B cell (primary cell): ENCODE measurements around the gene ZNF410. TPM values are rescaled to one million over a fixed set of nuclear protein-coding genes. Genes with fewer than 3 reads are reported as not detected.

Experiments
- ATAC-seq: fragments of 200-7000 bp; cut with Tn5 transposase; one replicate; pipeline ENCODE4 v1.10.0; 2021; ENCODE audit warnings: low read depth, mild to moderate bottlenecking, moderate number of reproducible peaks, moderate library complexity
- CTCF ChIA-PET: fragments of 350-600 bp; sonication (Branson Sonifier 250); formaldehyde crosslinking; loops from one replicate; lab custom pipeline; 2021; ENCODE audit warnings: antibody characterized with exemption, inconsistent platforms; lab: Charles Lee
- POLR2A ChIA-PET: fragments of 350-600 bp; sonication (Branson Sonifier 250); formaldehyde crosslinking; loops from one replicate; lab custom pipeline; 2021; ENCODE audit warnings: antibody characterized with exemption; lab: Charles Lee
- DNase-seq: peaks from one replicate; pipeline ENCODE4 v3.0.0; 2013
- H2AFZ ChIP-seq: 2 replicates; pipeline ENCODE4 v1.6.1; 2012; ENCODE audit warnings: mild to moderate bottlenecking, low read depth, low read length; ENCODE audit not compliant: insufficient read depth, poor library complexity, severe bottlenecking
- H3K27ac ChIP-seq, 2 donors: 1 replicate in 1 of 2; 2 replicates in 1 of 2; pipeline ENCODE4 v1.5.1; 2012 to 2013; ENCODE audit warnings: low read length in 2 of 2, mild to moderate bottlenecking in 2 of 2, moderate library complexity in 1 of 2
- H3K27me3 ChIP-seq, 4 experiments: fragments of 200-600 bp in 1 of 4; sonication (generic) in 1 of 4; replicated peaks in 1 of 4; 1 replicate in 2 of 4; 2 replicates in 2 of 4; pipeline versions ENCODE4 v1.6.1 to v1.7.0; 2013 to 2016; ENCODE audit warnings: low read length in 3 of 4, mild to moderate bottlenecking in 2 of 4, mixed read lengths in 1 of 4, moderate library complexity in 1 of 4; ENCODE audit not compliant: insufficient read depth in 4 of 4, control insufficient read depth in 3 of 4; ENCODE audit errors: control extremely low read depth in 1 of 4
- H3K36me3 ChIP-seq, 2 experiments: replicated peaks in 1 of 2; 1 replicate in 1 of 2; 2 replicates in 1 of 2; pipeline versions ENCODE4 v1.6.1 to v1.7.1; 2013; ENCODE audit warnings: low read length in 1 of 2; ENCODE audit not compliant: insufficient read depth in 2 of 2, control insufficient read depth in 1 of 2; ENCODE audit errors: control extremely low read depth in 1 of 2, extremely low read depth in 1 of 2
- H3K4me1 ChIP-seq, 2 donors: fragments of 200-600 bp in 1 of 2; sonication (generic) in 1 of 2; 1 replicate in 1 of 2; 2 replicates in 1 of 2; pipeline versions ENCODE4 v1.5.1 to v1.6.1; 2013 to 2017; ENCODE audit warnings: low read length in 2 of 2; ENCODE audit not compliant: control insufficient read depth in 2 of 2, insufficient read depth in 2 of 2
- H3K4me2 ChIP-seq: replicated peaks from 2 replicates; pipeline ENCODE3; 2012; ENCODE audit warnings: mild to moderate bottlenecking, low read depth, low read length; ENCODE audit not compliant: poor library complexity, severe bottlenecking
- H3K4me3 ChIP-seq, 5 experiments: fragments of 200-600 bp in 1 of 5; sonication (generic) in 1 of 5; 1 replicate in 3 of 5; 2 replicates in 2 of 5; pipeline versions ENCODE4 v1.5.1 to v1.7.0; 2011 to 2016; ENCODE audit warnings: low read length in 4 of 5, mild to moderate bottlenecking in 4 of 5, low read depth in 2 of 5, control low read depth in 1 of 5, moderate library complexity in 1 of 5; ENCODE audit not compliant: insufficient read depth in 1 of 5; ENCODE audit errors: control extremely low read depth in 1 of 5, extremely low read depth in 1 of 5
- H3K79me2 ChIP-seq: fragments of 200-600 bp; sonication (generic); one replicate; pipeline ENCODE4 v1.6.0; 2016; ENCODE audit warnings: low read length; ENCODE audit not compliant: control insufficient read depth, insufficient read depth
- H3K9ac ChIP-seq: fragments of 200-600 bp; sonication (generic); 2 replicates; pipeline ENCODE4 v1.6.1; 2017; ENCODE audit warnings: mild to moderate bottlenecking, low read length, moderate library complexity
- H3K9me3 ChIP-seq, 3 donors: one replicate each; pipeline versions ENCODE4 v1.6.1 to v1.7.1; 2013; ENCODE audit warnings: low read length in 2 of 3; ENCODE audit not compliant: control insufficient read depth in 2 of 3, insufficient read depth in 1 of 3; ENCODE audit errors: control extremely low read depth in 1 of 3
- H4K20me1 ChIP-seq: 2 replicates; pipeline ENCODE4 v1.6.0; 2012; ENCODE audit warnings: mild to moderate bottlenecking, low read length; ENCODE audit not compliant: insufficient read depth, control insufficient read depth, poor library complexity, severe bottlenecking
- H3K27ac Mint-ChIP-seq: one replicate; pipeline ENCODE4 v1.8.0; 2021; ENCODE audit warnings: mixed read lengths
- H3K27me3 Mint-ChIP-seq: one replicate; pipeline ENCODE4 v1.8.0; 2021; ENCODE audit warnings: mixed read lengths
- H3K4me1 Mint-ChIP-seq: one replicate; pipeline ENCODE4 v1.8.0; 2021; ENCODE audit warnings: mixed read lengths
- H3K4me3 Mint-ChIP-seq: one replicate; pipeline ENCODE4 v1.8.0; 2021; ENCODE audit warnings: mixed read lengths
- H3K9me3 Mint-ChIP-seq: one replicate; pipeline ENCODE4 v1.8.0; 2022; ENCODE audit warnings: mixed read lengths; ENCODE audit not compliant: insufficient read depth
- CTCF ChIP-seq: fragments of 200-600 bp; IDR thresholded peaks from one replicate; pipeline ENCODE4 v1.8.0; 2022; ENCODE audit warnings: antibody characterized with exemption, mild to moderate bottlenecking
- EZH2 ChIP-seq: IDR thresholded peaks from 2 replicates; pipeline ENCODE4 v1.6.1; 2012; ENCODE audit warnings: borderline replicate concordance, low read depth, mild to moderate bottlenecking, moderate library complexity, low read length; ENCODE audit not compliant: insufficient read depth, poor library complexity, severe bottlenecking
- WGBS: methylation state at CpG from one replicate; pipeline ENCODE4 v1.1.5; 2013; ENCODE audit warnings: missing lambda C conversion rate; ENCODE audit not compliant: insufficient coverage; 5-methylcytosine and 5-hydroxymethylcytosine counted together
- intact Hi-C: fragments of 100-400 bp; cut with micrococcal nuclease; formaldehyde crosslinking; loops from one replicate; pipeline ENCODE4 v1.10.0; 2022
- polyA plus RNA-seq: library from polyadenylated mRNA; depleted of rRNA; stranded (reverse); fragments of >200 nt; gene quantifications from 2 replicates; pipeline ENCODE4 v1.2.3, GENCODE V29; 2012
- total RNA-seq, 2 donors: library from RNA; stranded (reverse); fragments of 120-200 nt in 1 of 2; gene quantifications; 1 replicate in 1 of 2; 2 replicates in 1 of 2; pipeline versions ENCODE4 v1.2.3 to v1.2.4, GENCODE V29; 2013 to 2022

ZNF410 gene
- total and polyA plus RNA-seq, 2 donors (not counting 1 experiment from before 2014, with no cell fraction given) = 18.9 to 69.0 TPM

GRCh38 chr14:73887318-73887616 is 608 bp downstream of the ZNF410 start:
- Histone ChIP-seq H3K9me3 (no peaks in the 10 kb centered on the region), H3K27me3 (no peaks in the 10 kb centered on the region), H2AFZ (peak overlapping the region; percentile 82), H3K4me2 (peak overlapping the region; percentile 79), H4K20me1 (peaks cover 7% of the 10 kb centered on the region), H3K79me2 (peaks cover 54% of the 10 kb centered on the region), H3K4me3 (peak overlapping the region; percentile 64 to 97 (median 93)), H3K27ac (peak overlapping the region; percentile 94 to 96), H3K9ac (peak overlapping the region; percentile 95), H3K36me3 (no peaks in the 10 kb centered on the region), H3K4me1 (peaks cover 18 to 20% of the 10 kb centered on the region in 2 donors)
- no peaks in the 10 kb centered on the region for H3K27me3 Mint-ChIP-seq
- ATAC-seq (no peak), DNase-seq (no peak)
- peaks cover 41% of the 10 kb centered on the region for H3K4me1 Mint-ChIP-seq
- H3K27ac Mint-ChIP-seq = peak overlapping the region; percentile 98
- H3K9me3 Mint-ChIP-seq = no peaks in the 10 kb centered on the region
- intact Hi-C loops = loop anchor here (5.0 kb wide), 2 partner anchors 135 to 395 kb away; partner anchors contain the start of gene RIOX1
- ChIA-PET POLR2A (interaction anchor here (1.1 to 1.5 kb wide), 4 partner anchors 11 to 158 kb away, joined by 3 to 8 read pairs (median 4); partner anchors contain the start of genes COQ6, FAM161B and PTGR2), CTCF (interaction anchor here (0.7 to 2.9 kb wide), 4 partner anchors 10 to 158 kb away, joined by 3 to 17 read pairs (median 3); no protein-coding TSS in a partner anchor)
- TF ChIP-seq CTCF (no peak), EZH2 (no peak)
- peak overlapping the region; percentile 99 for H3K4me3 Mint-ChIP-seq
- WGBS = no CpG with 5 or more reads among the region's 7 CpGs

GRCh38 chr14:73887694-73888459 is 1.2 kb downstream of the ZNF410 start:
- no peaks in the 10 kb centered on the region for H3K9me3 Mint-ChIP-seq
- DNase-seq (no peak), ATAC-seq (no peak)
- H3K27ac ChIP-seq = peak overlapping the region; percentile 94 to 96
- H3K9me3 ChIP-seq = no peaks in the 10 kb centered on the region
- peaks cover 18 to 20% of the 10 kb centered on the region in 2 donors for H3K4me1 ChIP-seq
- no peak overlapping the region for H2AFZ ChIP-seq
- CTCF ChIA-PET = interaction anchor here (1.1 to 2.9 kb wide), 2 partner anchors 9 to 159 kb away, joined by 3 to 17 read pairs; no protein-coding TSS in a partner anchor
- H3K4me1 Mint-ChIP-seq = peaks cover 41% of the 10 kb centered on the region
- intact Hi-C loops = loop anchor here (5.0 kb wide), 2 partner anchors 136 to 396 kb away; partner anchors contain the start of gene RIOX1
- H3K4me2 ChIP-seq = peak overlapping the region; percentile 79
- POLR2A ChIA-PET = interaction anchor here (1.1 to 1.3 kb wide), 2 partner anchors 10 to 62 kb away, joined by 3 to 4 read pairs; partner anchors contain the start of genes COQ6 and FAM161B
- peak overlapping the region; percentile 98 for H3K27ac Mint-ChIP-seq
- H3K36me3 ChIP-seq = peaks cover 0 to under 1% of the 10 kb centered on the region in 2 experiments
- peak overlapping the region; percentile 99 for H3K4me3 Mint-ChIP-seq
- H3K27me3 Mint-ChIP-seq = no peaks in the 10 kb centered on the region
- peaks cover 7% of the 10 kb centered on the region for H4K20me1 ChIP-seq
- H3K27me3 ChIP-seq = no peaks in the 10 kb centered on the region
- 39% methylated on average over 7 of the region's 7 CpGs for WGBS
- TF ChIP-seq EZH2 (no peak), CTCF (no peak)
- peak overlapping the region; percentile 95 for H3K9ac ChIP-seq
- H3K4me3 ChIP-seq = peak overlapping the region; percentile 64 to 97 (median 93)
- peaks cover 54% of the 10 kb centered on the region for H3K79me2 ChIP-seq
